Neural progenitor cell (in vitro differentiated cells): ENCODE measurements around the gene GOLGA3.

Experiments used
- EZH2 ChIP-seq: fragments of 200-600 bp; sonication (generic); IDR thresholded peaks from 2 replicates; pipeline ENCODE4 v1.6.1; 2017; ENCODE audit warnings: antibody characterized with exemption, mild to moderate bottlenecking, moderate library complexity
- TF ChIP-seq, protein P1 (sequence below): fragments of 200-600 bp; sonication (generic); IDR thresholded peaks from 2 replicates; pipeline ENCODE4 v1.5.1; 2017; ENCODE audit warnings: antibody characterized with exemption, mild to moderate bottlenecking

DNA sequence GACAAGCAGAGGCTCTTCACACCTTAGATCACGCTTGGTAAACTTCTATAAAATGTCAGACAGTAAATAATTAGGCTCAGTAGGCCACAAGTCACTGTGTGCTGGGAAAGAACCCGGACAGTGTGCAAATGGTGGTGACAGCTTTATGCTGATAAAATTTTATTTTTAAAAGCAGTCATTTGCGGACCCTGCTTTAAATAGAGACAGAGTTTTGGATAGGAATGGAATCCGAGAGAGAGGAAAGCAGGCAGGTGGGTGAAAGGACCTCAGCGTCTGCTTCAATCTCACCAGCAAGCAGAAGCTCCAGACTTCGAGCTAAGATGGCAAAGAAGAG, 88.4 kb downstream of the GOLGA3 start:
- TF ChIP-seq, protein P1, sequence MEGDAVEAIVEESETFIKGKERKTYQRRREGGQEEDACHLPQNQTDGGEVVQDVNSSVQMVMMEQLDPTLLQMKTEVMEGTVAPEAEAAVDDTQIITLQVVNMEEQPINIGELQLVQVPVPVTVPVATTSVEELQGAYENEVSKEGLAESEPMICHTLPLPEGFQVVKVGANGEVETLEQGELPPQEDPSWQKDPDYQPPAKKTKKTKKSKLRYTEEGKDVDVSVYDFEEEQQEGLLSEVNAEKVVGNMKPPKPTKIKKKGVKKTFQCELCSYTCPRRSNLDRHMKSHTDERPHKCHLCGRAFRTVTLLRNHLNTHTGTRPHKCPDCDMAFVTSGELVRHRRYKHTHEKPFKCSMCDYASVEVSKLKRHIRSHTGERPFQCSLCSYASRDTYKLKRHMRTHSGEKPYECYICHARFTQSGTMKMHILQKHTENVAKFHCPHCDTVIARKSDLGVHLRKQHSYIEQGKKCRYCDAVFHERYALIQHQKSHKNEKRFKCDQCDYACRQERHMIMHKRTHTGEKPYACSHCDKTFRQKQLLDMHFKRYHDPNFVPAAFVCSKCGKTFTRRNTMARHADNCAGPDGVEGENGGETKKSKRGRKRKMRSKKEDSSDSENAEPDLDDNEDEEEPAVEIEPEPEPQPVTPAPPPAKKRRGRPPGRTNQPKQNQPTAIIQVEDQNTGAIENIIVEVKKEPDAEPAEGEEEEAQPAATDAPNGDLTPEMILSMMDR, result no peak
- no peak for TF ChIP-seq EZH2
